KOPT-K1 (cell line): ENCODE measurements around the gene CUX1.
"Not testable (repeated sequence)": the region's sequence is repeated elsewhere in the genome, so short reads cannot be mapped to it uniquely, and the experiment has no call there.

Source experiments
- H3K27ac ChIP-seq: fragments of 200-600 bp; sonication (generic); 2 replicates; pipeline ENCODE4 v1.5.1; 2016; ENCODE audit warnings: antibody characterized with exemption, mild to moderate bottlenecking, low read depth, low read length; ENCODE audit not compliant: poor library complexity, severe bottlenecking
- H3K36me3 ChIP-seq: fragments of 200-600 bp; sonication (generic); 2 replicates; pipeline ENCODE4 v1.5.1; 2017; ENCODE audit warnings: antibody characterized with exemption, mild to moderate bottlenecking, low read length, moderate library complexity; ENCODE audit not compliant: insufficient read depth
- H3K9me3 ChIP-seq: fragments of 200-600 bp; sonication (generic); 2 replicates; pipeline ENCODE4 v1.5.1; 2017; ENCODE audit warnings: antibody characterized with exemption, low read length, mild to moderate bottlenecking; ENCODE audit not compliant: insufficient read depth, poor library complexity, severe bottlenecking

CUX1 gene

GRCh38 chr7:102040569-102040968 lies 223.1 kb downstream of the CUX1 start:
- Histone ChIP-seq H3K36me3 (peaks cover 7% of the 10 kb centered on the region), H3K27ac (no peak overlapping the region), H3K9me3 (no peaks in the 10 kb centered on the region)

- Histone ChIP-seq H3K9me3 (no peaks in the 10 kb centered on the region), H3K36me3 (peaks cover 7% of the 10 kb centered on the region; the same call in 1 of the 2 replicates), H3K27ac (no peak overlapping the region)
Measured at GRCh38 chr7:102042016-102042656, 224.7 kb downstream of the CUX1 start.

- H3K9me3 ChIP-seq, H3K27ac ChIP-seq, H3K36me3 ChIP-seq: not testable (repeated sequence)
Measured at GRCh38 chr7:102042796-102043195, 225.4 kb downstream of the CUX1 start.

- no peaks in the 10 kb centered on the region for H3K9me3 ChIP-seq
- H3K27ac ChIP-seq: peak overlapping the region; percentile 35
- H3K36me3 ChIP-seq: 0 out of 2 replicates have a peak, but pooled peaks cover under 1% of the 10 kb centered on the region
Measured at GRCh38 chr7:102044641-102044983, 227.2 kb downstream of the CUX1 start.

GRCh38 chr7:102044984-102045673 lies 227.7 kb downstream of the CUX1 start:
- Histone ChIP-seq H3K36me3 (no peaks in the 10 kb centered on the region), H3K27ac (peak overlapping the region; percentile 35), H3K9me3 (no peaks in the 10 kb centered on the region)

- Histone ChIP-seq H3K27ac (peak overlapping the region; percentile 35), H3K9me3 (no peaks in the 10 kb centered on the region)
Measured at GRCh38 chr7:102045681-102046372, 228.4 kb downstream of the CUX1 start.

GRCh38 chr7:102046373-102047117 lies 229.1 kb downstream of the CUX1 start:
- no peaks in the 10 kb centered on the region for H3K36me3 ChIP-seq
- no peak overlapping the region for H3K27ac ChIP-seq
- H3K9me3 ChIP-seq: no peaks in the 10 kb centered on the region

More at GRCh38 chr7:102045681-102046372, 228.4 kb downstream of the CUX1 start:
- H3K36me3 ChIP-seq: no peaks in the 10 kb centered on the region

GRCh38 chr7:102047167-102047566 lies 229.7 kb downstream of the CUX1 start:
- Histone ChIP-seq H3K36me3 (no peaks in the 10 kb centered on the region), H3K27ac (no peak overlapping the region), H3K9me3 (no peaks in the 10 kb centered on the region)

GRCh38 chr7:102049765-102050164 lies 232.3 kb downstream of the CUX1 start:
- 0 out of 2 replicates have a peak, but pooled peaks cover 5% of the 10 kb centered on the region for H3K36me3 ChIP-seq
- no peak overlapping the region for H3K27ac ChIP-seq
- peaks cover 15% of the 10 kb centered on the region for H3K9me3 ChIP-seq

GRCh38 chr7:102050864-102051460 lies 233.5 kb downstream of the CUX1 start:
- peaks cover 8% of the 10 kb centered on the region; the same call in 1 of the 2 replicates for H3K36me3 ChIP-seq
- peaks cover 25% of the 10 kb centered on the region for H3K9me3 ChIP-seq
- no peak overlapping the region for H3K27ac ChIP-seq

- peaks cover 31% of the 10 kb centered on the region for H3K9me3 ChIP-seq
- H3K36me3 ChIP-seq: peaks cover 15% of the 10 kb centered on the region; the same call in 1 of the 2 replicates
- H3K27ac ChIP-seq: not testable (repeated sequence)
Measured at GRCh38 chr7:102051736-102052135, 234.3 kb downstream of the CUX1 start.

GRCh38 chr7:102054158-102054557 lies 236.7 kb downstream of the CUX1 start:
- Histone ChIP-seq H3K36me3 (peaks cover 15% of the 10 kb centered on the region; the same call in 1 of the 2 replicates), H3K9me3 (peaks cover 31% of the 10 kb centered on the region), H3K27ac (no peak overlapping the region)

GRCh38 chr7:102055181-102055976 lies 238.0 kb downstream of the CUX1 start:
- Histone ChIP-seq H3K27ac (no peak overlapping the region), H3K36me3 (peaks cover 15% of the 10 kb centered on the region; the same call in 1 of the 2 replicates), H3K9me3 (peaks cover 31% of the 10 kb centered on the region)

- H3K36me3 ChIP-seq: peaks cover 10% of the 10 kb centered on the region; the same call in 1 of the 2 replicates
- H3K9me3 ChIP-seq: peaks cover 19% of the 10 kb centered on the region
- H3K27ac ChIP-seq: no peak overlapping the region
Measured at GRCh38 chr7:102059524-102059923, 242.1 kb downstream of the CUX1 start.
